Measurements from ENCODE around the gene PPARA.

- TF ChIP-seq CTCF (IDR thresholded peaks at IDR 0.05) (no peak), EZH2phosphoT487 (IDR thresholded peaks at IDR 0.05; ENCODE audit: borderline replicate concordance, low read depth) (no peak), RAD21 (IDR thresholded peaks at IDR 0.05; ENCODE audit: low read length) (no peak), USF2 (IDR thresholded peaks at IDR 0.05; ENCODE audit: borderline replicate concordance, low read depth, low read length) (no peak), USF1 (IDR thresholded peaks at IDR 0.05; ENCODE audit: borderline replicate concordance, low read depth) (no peak), NRF1 (IDR thresholded peaks at IDR 0.05; ENCODE audit: low read depth, low read length) (no peak), SMC3 (IDR thresholded peaks at IDR 0.05; ENCODE audit: low read depth, low read length) (no peak), ELF1 (IDR thresholded peaks at IDR 0.05) (no peak), EP300 (IDR thresholded peaks at IDR 0.05; ENCODE audit: borderline replicate concordance in 1 of 2, low read depth in 1 of 2, low read length in 1 of 2) (no peak), JUND (IDR thresholded peaks at IDR 0.05) (no peak)
These were observed 109.7 kb downstream of the PPARA start for GRCh38 chr22:46260038-46260437.
